ENCODE data around the gene CBFA2T2.

The CBFA2T2 gene

GRCh38 chr20:33499355-33499754 is 9.5 kb downstream of the CBFA2T2 start:
- Histone ChIP-seq H3K27me3 (ENCODE audit: insufficient read depth, low read length, poor library complexity, severe bottlenecking) (no peaks in the 10 kb centered on the region), H3K36me3 (ENCODE audit: insufficient read depth, low read length) (no peaks in the 10 kb centered on the region), H3K9ac (ENCODE audit: low read depth, low read length, poor library complexity, severe bottlenecking) (no peak overlapping the region), H3K9me2 (replicated peaks; ENCODE audit: low read depth, low read length) (no peaks in the 10 kb centered on the region), H3K79me2 (ENCODE audit: insufficient read depth, low read length) (peaks cover 44% of the 10 kb centered on the region; the same call in 1 of the 2 replicates), H3K4me1 (ENCODE audit: insufficient read depth, low read length, poor library complexity, severe bottlenecking) (no peaks in the 10 kb centered on the region), H3K4me2 (ENCODE audit: low read depth, low read length, poor library complexity, severe bottlenecking) (no peak overlapping the region), H4K20me1 (ENCODE audit: insufficient read depth, low read length, poor library complexity, severe bottlenecking) (peaks cover 16% of the 10 kb centered on the region), H2AFZ (ENCODE audit: low read length) (no peak overlapping the region), H3K4me3 (ENCODE audit: low read length, poor library complexity, severe bottlenecking) (no peak overlapping the region), H3F3A (ENCODE audit: low read depth) (no peaks in the 10 kb centered on the region), H3K9me3 (ENCODE audit: insufficient read depth, low read depth, low read length) (no peaks in the 10 kb centered on the region)
- TF ChIP-seq EZH2phosphoT487 (IDR thresholded peaks at IDR 0.05; ENCODE audit: borderline replicate concordance) (no peak), CTCF (conservative IDR thresholded peaks at IDR 0.05; ENCODE audit: low read length) (no peak)

DNA sequence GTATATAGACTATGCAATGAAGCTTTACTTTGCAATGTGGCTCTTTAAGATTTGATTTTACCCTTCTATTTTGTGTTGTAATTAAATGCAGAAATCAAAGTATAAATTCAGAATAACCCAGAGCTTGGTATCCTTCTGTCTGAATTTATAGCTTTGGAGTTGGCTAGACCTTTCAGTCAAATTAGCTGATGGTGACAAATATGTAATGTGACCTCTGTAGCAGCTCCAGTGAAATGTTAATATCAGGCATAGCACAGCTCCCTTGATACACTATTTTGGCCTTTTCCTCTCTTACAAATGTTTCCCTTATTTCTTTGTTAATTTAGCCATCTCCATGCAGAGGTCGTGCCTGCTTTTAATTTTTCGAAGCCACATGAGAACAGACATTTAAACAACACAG is 11.1 kb downstream of the CBFA2T2 start:
- no peaks in the 10 kb centered on the region for H3F3A ChIP-seq (ENCODE audit: low read depth)
- no peaks in the 10 kb centered on the region for H3K9me2 ChIP-seq (replicated peaks; ENCODE audit: low read depth, low read length)
- TF ChIP-seq CTCF (conservative IDR thresholded peaks at IDR 0.05; ENCODE audit: low read length) (no peak), EZH2phosphoT487 (IDR thresholded peaks at IDR 0.05; ENCODE audit: borderline replicate concordance) (no peak)

DNA sequence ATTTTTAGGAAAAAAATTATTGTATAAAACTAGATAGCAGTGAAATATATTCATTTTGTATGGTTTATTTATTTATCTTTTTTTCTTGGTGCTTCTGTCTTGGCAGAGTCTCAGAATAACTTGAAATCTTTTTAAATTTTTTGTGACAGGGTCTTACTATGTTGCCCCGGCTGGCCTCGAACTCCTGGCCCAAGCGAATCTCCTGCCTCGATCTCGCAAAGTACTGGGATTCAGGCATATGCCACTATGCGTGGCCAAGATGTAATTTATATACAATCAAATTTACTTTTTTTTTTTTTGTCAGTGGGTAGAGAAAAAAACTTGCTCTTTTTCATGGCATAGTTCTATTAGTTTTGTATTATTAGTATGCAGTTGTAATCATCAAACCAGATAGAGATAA is 13.7 kb downstream of the CBFA2T2 start:
- no peaks in the 10 kb centered on the region for H3K36me3 ChIP-seq (ENCODE audit: insufficient read depth, low read length)
- peaks cover 20% of the 10 kb centered on the region for H4K20me1 ChIP-seq (ENCODE audit: insufficient read depth, low read length, poor library complexity, severe bottlenecking)
- H2AFZ ChIP-seq (ENCODE audit: low read length): no peak overlapping the region
- H3K4me2 ChIP-seq (ENCODE audit: low read depth, low read length, poor library complexity, severe bottlenecking): no peak overlapping the region
- H3K79me2 ChIP-seq (ENCODE audit: insufficient read depth, low read length): peaks cover 58% of the 10 kb centered on the region; the same call in 1 of the 2 replicates
- H3K4me1 ChIP-seq (ENCODE audit: insufficient read depth, low read length, poor library complexity, severe bottlenecking): no peaks in the 10 kb centered on the region
- H3K9ac ChIP-seq (ENCODE audit: low read depth, low read length, poor library complexity, severe bottlenecking): no peak overlapping the region
- no peaks in the 10 kb centered on the region for H3K27me3 ChIP-seq (ENCODE audit: insufficient read depth, low read length, poor library complexity, severe bottlenecking)
- H3K4me3 ChIP-seq (ENCODE audit: low read length, poor library complexity, severe bottlenecking): no peak overlapping the region
- no peaks in the 10 kb centered on the region for H3K9me2 ChIP-seq (replicated peaks; ENCODE audit: low read depth, low read length)
- no peaks in the 10 kb centered on the region for H3F3A ChIP-seq (ENCODE audit: low read depth)
- TF ChIP-seq EZH2phosphoT487 (IDR thresholded peaks at IDR 0.05; ENCODE audit: borderline replicate concordance) (no peak), CTCF (conservative IDR thresholded peaks at IDR 0.05; ENCODE audit: low read length) (no peak)
- no peaks in the 10 kb centered on the region for H3K9me3 ChIP-seq (ENCODE audit: insufficient read depth, low read depth, low read length)

More for the DNA sequence above, 11.1 kb downstream of the CBFA2T2 start:
- H3K4me2 ChIP-seq (ENCODE audit: low read depth, low read length, poor library complexity, severe bottlenecking): no peak overlapping the region
- H2AFZ ChIP-seq (ENCODE audit: low read length): no peak overlapping the region
- H4K20me1 ChIP-seq (ENCODE audit: insufficient read depth, low read length, poor library complexity, severe bottlenecking): peaks cover 16% of the 10 kb centered on the region
- no peak overlapping the region for H3K9ac ChIP-seq (ENCODE audit: low read depth, low read length, poor library complexity, severe bottlenecking)
- no peaks in the 10 kb centered on the region for H3K27me3 ChIP-seq (ENCODE audit: insufficient read depth, low read length, poor library complexity, severe bottlenecking)
- H3K4me1 ChIP-seq (ENCODE audit: insufficient read depth, low read length, poor library complexity, severe bottlenecking): no peaks in the 10 kb centered on the region
- H3K79me2 ChIP-seq (ENCODE audit: insufficient read depth, low read length): peaks cover 51% of the 10 kb centered on the region; the same call in 1 of the 2 replicates
- H3K4me3 ChIP-seq (ENCODE audit: low read length, poor library complexity, severe bottlenecking): no peak overlapping the region
- no peaks in the 10 kb centered on the region for H3K36me3 ChIP-seq (ENCODE audit: insufficient read depth, low read length)
- no peaks in the 10 kb centered on the region for H3K9me3 ChIP-seq (ENCODE audit: insufficient read depth, low read depth, low read length)

All from Loucy (cell line).